ENCODE data around the gene STK24. TPM values are rescaled to one million over a fixed set of nuclear protein-coding genes. Genes with fewer than 3 reads are reported as not detected.

STK24 gene
- total RNA-seq, 4 donors from 2014 or later: 29.7 to 73.5 (median 62.6) TPM

DNA sequence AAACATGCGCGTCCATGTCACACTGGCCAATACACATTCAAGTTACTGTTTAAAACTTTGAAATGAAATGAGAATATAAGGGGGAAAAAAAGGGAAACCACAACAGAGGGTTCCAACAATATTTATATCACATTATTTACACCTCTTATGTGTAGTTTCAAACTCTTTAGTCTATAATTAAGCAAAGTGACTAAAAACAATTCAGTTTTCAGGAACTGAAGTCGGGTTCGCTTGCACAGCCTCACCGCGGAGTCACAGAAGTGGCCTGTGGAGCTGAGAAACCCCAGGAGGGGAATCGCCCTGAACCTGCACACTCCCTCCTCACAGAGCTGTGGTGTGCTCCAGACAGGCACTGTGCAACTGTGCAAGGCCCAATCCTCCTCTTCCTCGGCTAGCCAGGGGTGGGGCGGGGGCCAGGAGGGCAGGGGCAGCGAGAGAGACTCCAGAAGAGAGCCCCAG, 75.9 kb downstream of the STK24 start:
- no peak overlapping the region for H3K4me3 ChIP-seq
- TF ChIP-seq, protein P1, sequence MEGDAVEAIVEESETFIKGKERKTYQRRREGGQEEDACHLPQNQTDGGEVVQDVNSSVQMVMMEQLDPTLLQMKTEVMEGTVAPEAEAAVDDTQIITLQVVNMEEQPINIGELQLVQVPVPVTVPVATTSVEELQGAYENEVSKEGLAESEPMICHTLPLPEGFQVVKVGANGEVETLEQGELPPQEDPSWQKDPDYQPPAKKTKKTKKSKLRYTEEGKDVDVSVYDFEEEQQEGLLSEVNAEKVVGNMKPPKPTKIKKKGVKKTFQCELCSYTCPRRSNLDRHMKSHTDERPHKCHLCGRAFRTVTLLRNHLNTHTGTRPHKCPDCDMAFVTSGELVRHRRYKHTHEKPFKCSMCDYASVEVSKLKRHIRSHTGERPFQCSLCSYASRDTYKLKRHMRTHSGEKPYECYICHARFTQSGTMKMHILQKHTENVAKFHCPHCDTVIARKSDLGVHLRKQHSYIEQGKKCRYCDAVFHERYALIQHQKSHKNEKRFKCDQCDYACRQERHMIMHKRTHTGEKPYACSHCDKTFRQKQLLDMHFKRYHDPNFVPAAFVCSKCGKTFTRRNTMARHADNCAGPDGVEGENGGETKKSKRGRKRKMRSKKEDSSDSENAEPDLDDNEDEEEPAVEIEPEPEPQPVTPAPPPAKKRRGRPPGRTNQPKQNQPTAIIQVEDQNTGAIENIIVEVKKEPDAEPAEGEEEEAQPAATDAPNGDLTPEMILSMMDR (IDR thresholded peaks at IDR 0.05): no peak
- no peak for TF ChIP-seq POLR2A (IDR thresholded peaks at IDR 0.05)
- intact Hi-C loops (cut with DNase I; ENCODE audit: low total_unique reads): no loop called here
- no peak overlapping the region for H3K27ac ChIP-seq
- no peaks in the 10 kb centered on the region for H3K9me3 ChIP-seq
- no peaks in the 10 kb centered on the region for H3K27me3 ChIP-seq
- no peak for DNase-seq
- peaks cover 6 to 20% of the 10 kb centered on the region in 2 donors for H3K4me1 ChIP-seq
- no peaks in the 10 kb centered on the region for H3K36me3 ChIP-seq

DNA sequence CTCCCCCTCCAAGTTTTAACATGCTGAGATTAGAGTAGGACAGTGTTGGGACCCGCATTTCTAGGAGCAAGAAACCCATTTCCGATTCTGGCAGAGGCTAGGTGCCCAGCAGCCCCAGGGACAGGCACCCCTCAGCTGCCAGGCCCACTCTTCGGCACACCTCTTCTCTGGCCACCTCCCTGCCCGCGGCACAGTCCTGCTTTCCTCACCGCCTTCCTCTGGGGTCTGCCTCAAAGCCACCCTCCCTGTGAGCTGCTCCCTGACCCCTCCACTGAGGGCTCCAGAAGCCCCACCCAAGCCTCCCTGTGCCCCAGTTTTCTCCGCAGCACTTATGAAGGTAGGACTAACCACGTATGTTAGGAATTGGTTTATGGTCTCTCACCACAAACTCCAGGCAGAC, 79.9 kb downstream of the STK24 start:
- intact Hi-C loops (cut with DNase I; ENCODE audit: low total_unique reads): no loop called here
- Histone ChIP-seq H3K27me3 (no peaks in the 10 kb centered on the region), H3K9me3 (no peaks in the 10 kb centered on the region), H3K36me3 (no peaks in the 10 kb centered on the region), H3K4me1 (peaks cover 0 to 4% of the 10 kb centered on the region in 2 donors), H3K4me3 (no peak overlapping the region), H3K27ac (peak overlapping the region; percentile 56 to 75)
- TF ChIP-seq, protein P1 (IDR thresholded peaks at IDR 0.05): no peak
- TF ChIP-seq POLR2A (IDR thresholded peaks at IDR 0.05): no peak
- DNase-seq: no peak

DNA sequence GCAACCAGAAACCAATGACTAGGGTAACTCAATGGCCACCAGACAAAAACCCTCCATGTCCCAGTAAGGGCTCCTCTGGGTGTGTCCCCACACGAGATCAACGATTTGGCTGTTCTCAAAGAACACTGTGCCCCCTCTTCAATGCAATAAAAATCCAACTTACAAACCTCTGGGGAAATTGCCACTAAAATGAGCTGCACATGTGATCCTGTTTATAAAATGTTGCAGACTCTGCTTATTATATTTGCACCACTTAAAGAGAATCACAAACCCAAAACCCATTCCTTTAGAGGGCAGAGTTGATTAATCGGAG, 80.5 kb downstream of the STK24 start:
- peaks cover 0 to 4% of the 10 kb centered on the region in 2 donors for H3K4me1 ChIP-seq
- intact Hi-C loops (cut with DNase I; ENCODE audit: low total_unique reads): no loop called here
- no peak overlapping the region for H3K4me3 ChIP-seq
- TF ChIP-seq POLR2A (IDR thresholded peaks at IDR 0.05): no peak
- TF ChIP-seq, protein P1 (IDR thresholded peaks at IDR 0.05): no peak
- no peak for DNase-seq
- H3K36me3 ChIP-seq: no peaks in the 10 kb centered on the region
- H3K9me3 ChIP-seq: no peaks in the 10 kb centered on the region
- peak overlapping the region; percentile 56 to 75 for H3K27ac ChIP-seq
- H3K27me3 ChIP-seq: no peaks in the 10 kb centered on the region

DNA sequence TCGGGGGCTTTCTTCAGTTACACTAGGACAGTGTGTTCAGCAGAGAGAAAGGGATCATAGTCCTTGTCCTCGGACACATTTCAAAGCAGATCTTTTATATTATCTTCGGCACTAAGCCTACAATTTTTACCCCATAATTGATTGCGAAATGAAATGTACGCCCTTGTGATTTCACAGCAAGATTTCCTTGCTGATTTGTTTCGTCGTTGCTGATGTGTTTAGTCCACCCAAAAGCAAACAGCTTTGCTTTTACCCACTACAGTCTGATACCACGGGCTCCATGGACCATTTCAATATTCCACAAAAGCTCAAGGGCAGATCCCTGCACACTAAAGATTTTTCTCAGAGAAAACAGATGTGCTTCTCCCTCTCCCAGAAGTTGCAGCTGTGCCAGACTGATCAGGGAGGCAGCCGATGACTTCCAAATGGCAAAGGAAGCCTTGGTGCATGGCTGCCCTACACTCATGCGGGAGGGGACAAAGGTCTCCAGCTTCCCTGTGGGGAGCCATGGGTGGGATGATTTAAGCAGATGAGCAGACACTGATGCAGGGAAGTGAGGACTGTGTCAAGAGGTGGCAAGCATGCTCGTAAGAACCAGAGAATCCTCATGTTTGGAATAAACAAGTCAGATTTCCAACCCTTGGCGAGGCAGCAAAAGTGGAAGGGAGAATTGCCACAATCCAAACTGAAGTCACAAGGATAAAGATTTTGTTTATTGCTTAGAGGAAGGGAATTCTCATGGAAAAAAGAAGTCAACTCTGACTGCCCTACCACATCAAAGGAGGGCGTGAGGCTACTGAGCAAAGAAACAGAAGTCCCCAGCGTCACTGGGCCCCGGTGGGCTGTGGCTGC, 81.1 kb downstream of the STK24 start:
- H3K36me3 ChIP-seq: no peaks in the 10 kb centered on the region
- H3K9me3 ChIP-seq: no peaks in the 10 kb centered on the region
- peak in 1 of 2 donors; percentile 51 for DNase-seq
- intact Hi-C loops (cut with DNase I; ENCODE audit: low total_unique reads): no loop called here
- TF ChIP-seq POLR2A (IDR thresholded peaks at IDR 0.05): no peak
- TF ChIP-seq, protein P1 (IDR thresholded peaks at IDR 0.05): no peak
- peak overlapping the region; percentile 56 to 75 for H3K27ac ChIP-seq
- H3K4me1 ChIP-seq: peaks cover 0 to 4% of the 10 kb centered on the region in 2 donors
- H3K4me3 ChIP-seq: peak overlapping the region in 1 of 2 donors; percentile 4
- no peaks in the 10 kb centered on the region for H3K27me3 ChIP-seq

DNA sequence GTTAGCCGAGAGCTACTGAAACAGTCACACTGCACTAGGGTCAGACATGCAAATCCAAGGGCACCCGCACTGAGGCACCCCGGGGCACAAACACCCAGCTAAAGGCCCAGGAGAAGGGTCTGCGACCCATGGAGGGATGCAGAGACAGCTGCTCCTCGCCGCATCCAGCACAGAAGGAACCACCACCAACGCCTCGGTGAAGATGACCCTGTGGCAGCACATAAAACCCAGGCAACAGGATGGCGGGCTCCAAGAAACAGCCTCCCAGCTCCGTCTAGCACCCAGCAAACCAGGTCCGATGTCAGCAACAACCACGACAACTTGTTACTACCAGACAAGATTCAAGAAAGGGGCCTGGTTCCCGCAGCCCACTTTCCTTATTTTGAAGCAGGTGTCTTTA, 82.1 kb downstream of the STK24 start:
- Histone ChIP-seq H3K9me3 (no peaks in the 10 kb centered on the region), H3K27me3 (no peaks in the 10 kb centered on the region), H3K36me3 (no peaks in the 10 kb centered on the region), H3K4me3 (no peak overlapping the region), H3K27ac (peak overlapping the region; percentile 56 to 75), H3K4me1 (peaks cover 0 to 4% of the 10 kb centered on the region in 2 donors)
- intact Hi-C loops (cut with DNase I; ENCODE audit: low total_unique reads): no loop called here
- no peak for DNase-seq
- no peak for TF ChIP-seq POLR2A (IDR thresholded peaks at IDR 0.05)
- TF ChIP-seq, protein P1 (IDR thresholded peaks at IDR 0.05): no peak
